Fibroblast of lung (primary cell): Measurements from ENCODE around the gene MATN4.

Source experiments
- CTCF ChIP-seq, 2 donors: IDR thresholded peaks in 1 of 2; conservative IDR thresholded peaks in 1 of 2; 1 replicate in 1 of 2; 2 replicates in 1 of 2; pipeline ENCODE4 v1.5.1; 2011 to 2012; ENCODE audit warnings: low read length in 2 of 2, control low read depth in 1 of 2, inconsistent platforms in 1 of 2, low read depth in 1 of 2, mild to moderate bottlenecking in 1 of 2
- EZH2 ChIP-seq: IDR thresholded peaks from 2 replicates; pipeline ENCODE4 v1.5.1; 2012; ENCODE audit warnings: low read length, control low read depth, mild to moderate bottlenecking; ENCODE audit errors: missing control alignments

- TF ChIP-seq CTCF (conservative IDR thresholded peaks at IDR 0.05 in 1 of 2, IDR thresholded peaks at IDR 0.05 in 1 of 2; ENCODE audit: low read depth in 1 of 2, low read length in 2 of 2) (no peak), EZH2 (no peak)
Measured at GRCh38 chr20:45323731-45324130, 15.6 kb upstream of the MATN4 start.
